IPS-20b (cell line): ENCODE data around the gene GMCL1.

Experiments used
- H3K27ac ChIP-seq: one replicate; pipeline ENCODE4 v1.5.1; 2013; ENCODE audit warnings: low read length
- H3K27me3 ChIP-seq: 2 replicates; pipeline ENCODE4 v1.6.1; 2013; ENCODE audit warnings: mild to moderate bottlenecking, low read length, inconsistent platforms; ENCODE audit not compliant: insufficient read depth
- H3K36me3 ChIP-seq: 2 replicates; pipeline ENCODE4 v1.6.1; 2013; ENCODE audit warnings: low read depth, mild to moderate bottlenecking, inconsistent platforms, low read length, moderate library complexity; ENCODE audit not compliant: insufficient read depth
- H3K4me1 ChIP-seq: 2 replicates; pipeline ENCODE4 v1.6.1; 2013; ENCODE audit warnings: mild to moderate bottlenecking, control low read depth, inconsistent platforms, low read length, moderate library complexity; ENCODE audit not compliant: insufficient read depth
- H3K4me3 ChIP-seq: 2 replicates; pipeline ENCODE4 v1.5.1; 2013; ENCODE audit warnings: mild to moderate bottlenecking, low read length, inconsistent platforms
- H3K9ac ChIP-seq: 2 replicates; pipeline ENCODE4 v1.6.1; 2013; ENCODE audit warnings: low read depth, mild to moderate bottlenecking, inconsistent platforms, low read length, moderate library complexity
- H3K9me3 ChIP-seq: 2 replicates; pipeline ENCODE4 v1.6.1; 2013; ENCODE audit warnings: mild to moderate bottlenecking, low read depth, low read length, inconsistent platforms; ENCODE audit not compliant: insufficient read depth

GMCL1 gene, protein sequence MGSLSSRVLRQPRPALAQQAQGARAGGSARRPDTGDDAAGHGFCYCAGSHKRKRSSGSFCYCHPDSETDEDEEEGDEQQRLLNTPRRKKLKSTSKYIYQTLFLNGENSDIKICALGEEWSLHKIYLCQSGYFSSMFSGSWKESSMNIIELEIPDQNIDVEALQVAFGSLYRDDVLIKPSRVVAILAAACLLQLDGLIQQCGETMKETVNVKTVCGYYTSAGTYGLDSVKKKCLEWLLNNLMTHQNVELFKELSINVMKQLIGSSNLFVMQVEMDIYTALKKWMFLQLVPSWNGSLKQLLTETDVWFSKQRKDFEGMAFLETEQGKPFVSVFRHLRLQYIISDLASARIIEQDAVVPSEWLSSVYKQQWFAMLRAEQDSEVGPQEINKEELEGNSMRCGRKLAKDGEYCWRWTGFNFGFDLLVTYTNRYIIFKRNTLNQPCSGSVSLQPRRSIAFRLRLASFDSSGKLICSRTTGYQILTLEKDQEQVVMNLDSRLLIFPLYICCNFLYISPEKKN

DNA sequence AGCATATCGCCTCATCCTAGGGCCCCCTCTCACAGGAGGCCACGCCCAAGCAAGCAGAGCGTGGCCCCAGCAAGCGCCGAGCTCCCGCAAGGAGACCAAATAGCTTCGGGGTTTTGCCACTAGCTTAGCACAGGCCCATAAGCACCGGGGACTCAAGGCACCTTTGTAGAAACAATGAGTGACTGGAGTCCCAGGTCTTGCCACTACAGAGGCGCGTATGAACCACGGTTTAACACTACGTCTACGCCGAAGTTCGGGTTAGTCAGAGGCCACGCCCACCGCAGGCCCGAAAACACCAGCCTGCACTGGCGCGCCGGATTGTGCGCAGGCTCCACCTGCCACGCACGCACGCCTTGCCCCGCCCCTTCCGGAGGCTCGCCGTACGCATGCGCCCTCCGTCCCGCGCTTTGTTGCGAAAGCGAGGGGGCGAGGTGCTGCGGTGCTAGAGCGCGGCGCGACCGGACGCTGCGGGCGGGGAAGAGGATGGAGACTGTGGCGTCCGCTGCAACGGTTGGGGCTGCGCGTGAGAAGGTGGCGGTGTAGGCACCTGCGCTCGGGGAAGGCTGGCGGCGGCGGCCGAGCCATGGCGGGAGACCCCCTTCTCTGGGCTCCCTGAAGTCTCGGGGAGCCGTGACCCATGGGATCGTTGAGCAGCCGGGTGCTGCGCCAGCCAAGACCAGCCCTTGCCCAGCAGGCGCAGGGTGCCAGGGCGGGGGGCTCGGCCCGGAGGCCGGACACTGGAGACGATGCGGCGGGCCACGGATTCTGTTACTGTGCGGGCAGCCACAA lies at the start of gene GMCL1:
TSS of gene GMCL1 (plus strand) at position 405 of the 789 bp plus-strand sequence. CDS start at position 638, 233 bp downstream.
- Histone ChIP-seq H3K4me3 (peak within 1 kb of the TSS; percentile 88), H3K9ac (peak within 1 kb of the TSS; percentile 88), H3K36me3 (peaks cover 11% of the 10 kb centered on the region), H3K9me3 (no peaks in the 10 kb centered on the region), H3K4me1 (peaks cover 7% of the 10 kb centered on the region), H3K27me3 (no peaks in the 10 kb centered on the region), H3K27ac (peak within 1 kb of the TSS; percentile 59)

DNA sequence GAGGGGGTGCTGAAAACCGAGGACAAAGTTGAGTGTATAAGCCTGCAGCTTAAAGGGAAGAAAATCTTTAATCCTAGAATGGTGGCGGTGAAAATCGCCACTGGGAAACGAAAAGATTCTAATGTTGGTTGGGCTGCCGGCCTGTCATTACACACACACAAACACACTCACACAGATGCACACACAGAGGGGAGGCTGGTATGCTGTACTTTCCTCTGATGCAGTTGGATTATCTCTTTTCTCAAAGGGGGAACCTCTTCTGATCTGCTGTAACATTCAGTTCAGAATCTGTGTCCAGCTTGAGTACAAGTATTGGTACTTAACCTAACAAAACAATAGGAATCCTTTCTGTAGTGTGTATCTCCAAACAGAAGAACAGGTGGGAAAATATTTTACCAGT lies 48.5 kb upstream of the GMCL1 start:
- Histone ChIP-seq H3K4me1 (peaks cover 25% of the 10 kb centered on the region), H3K27me3 (no peaks in the 10 kb centered on the region), H3K27ac (no peak overlapping the region)

DNA sequence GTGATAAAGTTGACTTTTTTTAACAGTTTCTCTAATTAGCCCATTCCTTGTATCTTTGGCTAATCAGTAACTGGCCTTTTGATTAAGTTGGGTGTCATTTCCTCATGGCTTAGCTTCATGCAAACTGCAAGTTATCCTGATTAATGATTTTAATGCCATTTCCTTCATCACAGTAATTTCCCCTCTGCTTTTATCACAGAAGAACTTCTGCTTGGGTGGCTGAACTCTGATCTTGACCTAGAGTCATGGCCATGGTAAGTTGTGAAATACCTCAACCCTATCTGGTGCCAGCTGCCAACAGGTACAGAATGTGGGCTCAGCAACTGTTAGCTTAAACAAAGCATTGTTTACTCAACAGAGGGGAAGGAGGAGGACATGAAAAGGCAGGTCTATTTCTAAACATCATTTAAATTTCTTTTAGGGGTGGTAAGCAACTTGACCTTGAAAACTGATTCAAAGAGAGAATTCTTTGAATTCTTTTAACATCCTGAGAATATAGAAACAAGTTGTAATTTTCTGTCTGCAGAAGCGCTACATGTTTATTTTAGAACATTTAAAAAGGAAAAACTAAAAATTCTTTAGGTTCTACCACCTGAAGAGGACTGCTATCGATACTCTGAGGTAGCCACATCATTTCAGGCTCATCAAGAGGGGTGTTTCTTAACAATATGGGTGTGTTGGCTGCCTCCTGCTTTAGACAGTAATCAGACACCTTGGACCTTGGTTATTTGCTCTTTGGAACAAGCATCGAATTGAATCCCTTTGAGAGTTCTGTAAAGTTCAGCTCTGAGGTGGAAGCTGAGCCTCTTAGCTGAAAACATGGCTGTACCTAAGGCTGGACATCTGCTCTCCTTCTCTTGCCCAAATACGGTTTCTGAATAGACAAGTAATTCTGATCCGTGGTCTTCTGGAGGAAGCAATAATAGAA lies 47.9 kb upstream of the GMCL1 start:
- no peak overlapping the region for H3K4me3 ChIP-seq
- H3K27me3 ChIP-seq: no peaks in the 10 kb centered on the region
- peak overlapping the region; percentile 2; the same call in 1 of the 2 replicates for H3K9ac ChIP-seq
- H3K9me3 ChIP-seq: no peaks in the 10 kb centered on the region
- H3K27ac ChIP-seq: no peak overlapping the region
- no peaks in the 10 kb centered on the region for H3K36me3 ChIP-seq
- peaks cover 25% of the 10 kb centered on the region for H3K4me1 ChIP-seq

More for the DNA sequence above, 48.5 kb upstream of the GMCL1 start:
- Histone ChIP-seq H3K9me3 (peaks cover 3% of the 10 kb centered on the region; the same call in 1 of the 2 replicates), H3K36me3 (no peaks in the 10 kb centered on the region), H3K9ac (peak overlapping the region; percentile 2; the same call in 1 of the 2 replicates), H3K4me3 (no peak overlapping the region)

DNA sequence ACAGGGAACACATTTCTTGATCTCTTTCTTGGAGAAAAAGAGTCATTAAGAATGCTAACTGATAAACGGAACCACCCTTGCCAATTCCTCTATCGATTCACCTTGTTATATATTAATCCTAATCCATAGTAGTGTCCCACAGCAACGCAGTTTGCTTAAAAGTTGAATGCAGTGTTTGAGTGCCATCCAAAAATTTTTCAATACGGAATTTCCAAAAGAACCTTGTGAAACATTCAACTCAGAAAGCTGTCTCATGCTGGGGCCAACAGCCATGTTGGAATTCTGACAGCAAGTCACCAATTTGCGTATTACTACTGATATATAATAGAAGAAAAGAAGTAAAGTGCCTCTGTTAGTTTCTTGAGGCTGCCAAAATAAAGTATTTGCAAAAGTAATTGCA lies 45.2 kb upstream of the GMCL1 start:
- no peak overlapping the region for H3K4me3 ChIP-seq
- H3K9me3 ChIP-seq: no peaks in the 10 kb centered on the region
- no peak overlapping the region for H3K9ac ChIP-seq
- H3K4me1 ChIP-seq: peaks cover 15% of the 10 kb centered on the region; the same call in 1 of the 2 replicates
- H3K36me3 ChIP-seq: no peaks in the 10 kb centered on the region
- H3K27ac ChIP-seq: no peak overlapping the region
- no peaks in the 10 kb centered on the region for H3K27me3 ChIP-seq

DNA sequence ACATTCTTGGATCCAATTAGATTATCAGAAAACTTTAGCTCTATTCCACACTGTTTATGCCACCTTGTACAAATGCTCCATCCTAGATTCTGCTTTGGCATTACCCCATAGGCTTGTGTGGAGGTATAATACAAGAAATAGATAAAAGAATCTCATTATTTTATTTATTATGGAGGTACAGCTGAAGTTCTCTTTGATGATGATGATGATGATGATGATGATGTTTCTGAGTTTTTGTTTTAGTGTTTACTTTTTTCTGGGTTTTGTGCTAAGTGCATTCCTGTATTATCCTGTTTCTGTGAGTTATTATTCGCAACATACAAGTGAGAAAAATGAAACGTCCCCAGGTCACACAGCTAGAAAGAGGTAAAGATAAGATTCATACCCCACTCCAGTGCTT lies 44.1 kb upstream of the GMCL1 start:
- Histone ChIP-seq H3K9me3 (no peaks in the 10 kb centered on the region), H3K27me3 (no peaks in the 10 kb centered on the region), H3K4me3 (no peak overlapping the region), H3K9ac (no peak overlapping the region), H3K4me1 (peaks cover 21% of the 10 kb centered on the region), H3K36me3 (no peaks in the 10 kb centered on the region), H3K27ac (no peak overlapping the region)

DNA sequence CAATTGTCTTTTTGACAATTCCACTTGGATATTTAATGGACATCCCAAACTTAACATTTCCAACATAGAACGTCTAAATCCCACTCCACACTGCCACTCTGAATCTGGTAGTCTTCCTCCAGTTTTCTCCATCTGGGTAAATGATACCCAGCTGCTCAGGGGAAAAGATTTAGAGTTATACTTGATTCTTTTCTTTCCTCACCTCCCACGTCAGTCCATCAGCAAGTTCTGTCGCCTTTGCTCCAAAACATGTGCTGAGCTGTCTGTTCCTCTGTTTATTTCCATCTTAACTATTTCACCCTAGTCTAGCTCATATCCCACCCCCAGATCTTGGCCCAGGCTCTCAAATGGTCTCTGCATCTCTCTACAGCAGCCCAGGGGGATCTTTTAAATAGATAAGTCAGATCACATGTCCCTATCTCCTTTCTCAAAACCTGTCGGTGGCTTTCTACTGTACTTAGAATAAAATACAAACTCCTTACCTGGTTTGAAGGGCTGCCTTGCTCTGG lies 43.4 kb upstream of the GMCL1 start:
- Histone ChIP-seq H3K9me3 (no peaks in the 10 kb centered on the region), H3K36me3 (no peaks in the 10 kb centered on the region), H3K9ac (no peak overlapping the region), H3K4me1 (peaks cover 21% of the 10 kb centered on the region), H3K4me3 (no peak overlapping the region), H3K27me3 (no peaks in the 10 kb centered on the region), H3K27ac (no peak overlapping the region)

DNA sequence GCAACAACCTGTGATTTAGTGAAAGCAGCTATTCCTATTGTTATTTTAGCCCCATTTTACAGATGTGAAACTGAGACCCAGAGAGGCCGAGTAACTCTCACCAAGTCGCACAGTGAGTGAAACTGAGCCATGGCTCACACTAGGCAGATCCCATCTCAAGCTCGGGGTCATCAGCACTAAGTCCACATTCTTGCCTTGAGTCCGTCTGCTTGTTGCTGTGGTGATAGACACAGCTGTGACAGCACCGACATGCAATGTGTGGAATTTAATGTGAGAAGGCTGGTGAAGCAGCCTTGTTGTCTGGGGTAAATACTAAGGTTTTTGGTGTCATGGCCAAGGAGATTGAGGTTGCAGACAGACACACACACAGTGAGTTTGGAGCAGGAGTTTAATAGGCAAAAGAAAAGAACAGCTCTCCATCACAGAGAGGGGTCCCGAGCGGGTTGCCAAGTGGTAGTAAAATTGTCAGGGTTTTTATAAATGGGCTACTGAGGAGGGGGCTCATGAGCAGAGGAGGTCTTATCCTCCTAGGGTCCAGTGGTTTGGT lies 40.2 kb upstream of the GMCL1 start:
- no peak overlapping the region for H3K27ac ChIP-seq
- H3K4me3 ChIP-seq: no peak overlapping the region
- peaks cover 15% of the 10 kb centered on the region for H3K4me1 ChIP-seq
- H3K9me3 ChIP-seq: no peaks in the 10 kb centered on the region
- no peaks in the 10 kb centered on the region for H3K27me3 ChIP-seq
- H3K9ac ChIP-seq: peak overlapping the region; percentile 43
- no peaks in the 10 kb centered on the region for H3K36me3 ChIP-seq

DNA sequence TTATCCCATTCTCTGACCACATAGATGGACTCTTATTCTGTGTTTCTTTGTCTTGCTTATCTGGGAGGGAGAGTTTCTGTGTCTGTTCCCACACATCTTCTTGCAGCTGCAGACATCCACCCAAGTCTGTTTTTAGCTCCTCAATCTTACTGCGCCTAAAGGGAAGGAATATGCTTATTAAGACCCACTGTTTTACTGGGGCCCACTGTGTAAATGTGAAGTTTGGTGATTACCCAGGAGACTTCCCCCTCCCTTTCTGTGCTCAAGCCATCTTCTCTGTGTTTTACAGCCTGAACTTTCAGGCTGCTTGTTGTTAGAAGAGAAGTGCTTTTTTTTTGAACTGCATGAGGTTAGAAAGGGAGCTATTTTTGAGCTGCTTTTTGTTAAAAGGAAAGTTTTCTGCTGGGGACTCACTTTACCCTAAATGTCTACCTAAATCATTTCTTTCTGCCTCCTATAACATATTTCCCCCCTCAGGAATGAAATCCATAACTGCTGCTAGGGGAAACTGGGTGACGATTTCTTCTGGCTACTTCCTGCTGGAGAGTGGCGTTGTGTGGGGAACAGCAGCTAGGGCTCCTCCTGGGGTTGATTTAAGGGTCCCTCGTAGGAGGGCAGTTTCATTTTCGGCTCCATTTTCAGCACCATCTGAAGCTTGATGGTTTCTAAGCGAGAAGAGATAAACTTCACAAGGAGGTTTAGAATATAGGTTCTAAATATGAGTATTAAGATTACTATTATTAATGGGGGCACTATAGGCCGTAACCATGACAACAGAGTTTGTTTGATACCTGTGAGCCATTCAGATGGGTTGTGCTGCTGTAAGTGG lies 39.5 kb upstream of the GMCL1 start:
- H3K9ac ChIP-seq: peak overlapping the region; percentile 43
- 0 out of 2 replicates have a peak overlapping the region, but pooled peaks have one; percentile 0 for H3K4me3 ChIP-seq
- H3K36me3 ChIP-seq: no peaks in the 10 kb centered on the region
- no peaks in the 10 kb centered on the region for H3K27me3 ChIP-seq
- peaks cover 15% of the 10 kb centered on the region for H3K4me1 ChIP-seq
- H3K27ac ChIP-seq: no peak overlapping the region
- H3K9me3 ChIP-seq: no peaks in the 10 kb centered on the region

DNA sequence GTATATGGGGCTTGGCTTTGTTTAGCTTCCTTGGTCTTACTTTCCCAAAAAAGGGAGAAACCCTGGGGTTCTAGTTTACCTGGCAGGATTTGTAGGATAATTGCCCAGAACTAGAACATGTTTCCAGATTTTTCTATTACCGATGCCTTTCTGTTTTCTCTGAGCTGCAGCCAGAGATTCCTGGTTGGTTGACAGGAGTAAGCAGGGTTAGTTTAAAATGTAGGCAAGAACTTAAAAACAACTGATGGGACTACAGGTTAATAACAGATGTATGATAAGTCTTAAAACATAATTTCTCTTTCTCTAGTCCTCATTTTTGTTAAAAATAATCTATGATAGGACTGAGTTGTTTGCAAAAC lies 38.9 kb upstream of the GMCL1 start:
- Histone ChIP-seq H3K9me3 (no peaks in the 10 kb centered on the region), H3K36me3 (no peaks in the 10 kb centered on the region), H3K4me1 (peaks cover 15% of the 10 kb centered on the region), H3K4me3 (no peak overlapping the region), H3K9ac (no peak overlapping the region; the same call in 1 of the 2 replicates), H3K27ac (no peak overlapping the region), H3K27me3 (no peaks in the 10 kb centered on the region)

DNA sequence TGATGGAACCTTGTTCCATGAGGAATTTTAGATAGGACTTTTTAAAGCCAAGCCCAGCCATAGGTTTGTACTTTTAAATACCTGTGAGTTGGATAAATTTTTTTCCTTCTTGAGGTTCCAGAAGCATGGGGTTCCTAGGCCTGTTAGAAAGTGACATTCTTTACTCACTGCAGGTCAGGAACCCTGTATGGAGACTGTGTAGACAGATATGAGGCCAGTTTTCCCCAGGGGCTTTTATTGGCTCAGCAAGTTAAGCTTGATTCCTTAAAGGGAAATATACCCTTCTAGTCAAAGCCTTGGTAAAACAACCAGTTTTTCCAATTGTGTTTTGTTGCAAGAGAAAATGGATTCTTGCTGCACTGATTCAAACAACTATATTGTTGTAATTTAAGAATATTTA lies 38.4 kb upstream of the GMCL1 start:
- H3K27me3 ChIP-seq: no peaks in the 10 kb centered on the region

More for the DNA sequence above, 38.4 kb upstream of the GMCL1 start:
- Histone ChIP-seq H3K9ac (no peak overlapping the region), H3K9me3 (no peaks in the 10 kb centered on the region), H3K27ac (no peak overlapping the region), H3K36me3 (no peaks in the 10 kb centered on the region), H3K4me3 (no peak overlapping the region), H3K4me1 (peaks cover 15% of the 10 kb centered on the region)
